Esophagus squamous epithelium (tissue), 5 donors: ENCODE data around the gene ADAMTSL3. TPM values are rescaled to one million over a fixed set of nuclear protein-coding genes. Genes with fewer than 3 reads are reported as not detected.

ENCODE experiments used
- DNase-seq: peaks from one replicate; lab custom pipeline; 2025; lab: John Stamatoyannopoulos, UW
- H3K27ac ChIP-seq, 4 donors: fragments of 200-600 bp; sonication (generic); one replicate each; pipeline ENCODE4 v1.5.1; 2016 to 2019; ENCODE audit warnings: mild to moderate bottlenecking in 1 of 4
- H3K27me3 ChIP-seq, 4 donors: fragments of 200-600 bp; sonication (generic); 1 replicate in 3 of 4; 2 replicates in 1 of 4; pipeline versions ENCODE4 v1.5.1 to v1.6.0; 2017 to 2021; ENCODE audit warnings: antibody characterized with exemption in 1 of 4
- H3K36me3 ChIP-seq, 3 donors: fragments of 200-600 bp; sonication (generic); one replicate each; pipeline ENCODE4 v1.5.1; 2016 to 2019
- H3K4me1 ChIP-seq, 3 donors: fragments of 200-600 bp; sonication (generic); one replicate each; pipeline ENCODE4 v1.5.1; 2017 to 2019
- H3K4me3 ChIP-seq, 4 donors: fragments of 200-600 bp; sonication (generic); 1 replicate in 3 of 4; 2 replicates in 1 of 4; pipeline ENCODE4 v1.5.1; 2016 to 2019; ENCODE audit warnings: mild to moderate bottlenecking in 2 of 4, moderate library complexity in 1 of 4
- H3K9me3 ChIP-seq, 3 donors: fragments of 200-600 bp; sonication (generic); one replicate each; pipeline ENCODE4 v1.5.1; 2016 to 2019
- CTCF ChIP-seq, 6 experiments: fragments of 450-650 bp in 4 of 6; fragments of 200-600 bp in 2 of 6; sonication (generic) in 2 of 6; IDR thresholded peaks; one replicate each; pipeline ENCODE4 v1.5.1; 2016 to 2019; ENCODE audit warnings: antibody characterized with exemption in 6 of 6, mild to moderate bottlenecking in 4 of 6, moderate library complexity in 4 of 6
- POLR2A ChIP-seq, 4 donors: fragments of 450-650 bp; IDR thresholded peaks; one replicate each; pipeline ENCODE4 v1.6.1; 2017; ENCODE audit warnings: antibody characterized with exemption in 4 of 4, mild to moderate bottlenecking in 4 of 4, moderate library complexity in 3 of 4
- WGBS, 2 donors: methylation state at CpG; one replicate each; pipeline ENCODE4 v1.1.5; 2018; 5-methylcytosine and 5-hydroxymethylcytosine counted together
- intact Hi-C: fragments of 100-400 bp; cut with DNase I; formaldehyde crosslinking; loops from one replicate; pipeline ENCODE4 v1.15.0; 2022
- total RNA-seq, 4 donors: library from RNA; depleted of rRNA; stranded (reverse); fragments of >200 nt; gene quantifications; one replicate each; pipeline ENCODE4 v1.1.0, GENCODE V29; 2016
- donor health status: DM: yes; HTN: yes; CAD: no.

ADAMTSL3 gene
- total RNA-seq, 4 donors from 2014 or later = 0.11 to 3.2 (median 0.79) TPM

- Histone ChIP-seq H3K4me1 (no peaks in the 10 kb centered on the region), H3K4me3 (no peak overlapping the region), H3K27me3 (no peaks in the 10 kb centered on the region), H3K36me3 (no peaks in the 10 kb centered on the region), H3K27ac (peak overlapping the region in 1 of 4 donors; percentile 25), H3K9me3 (no peaks in the 10 kb centered on the region)
- no peak for DNase-seq
- WGBS, 2 donors = 61 to 73% methylated on average over 4 to 5 of the region's 5 CpGs
- intact Hi-C loops = no loop called here
- TF ChIP-seq CTCF (IDR thresholded peaks at IDR 0.05) (no peak), POLR2A (IDR thresholded peaks at IDR 0.05) (no peak)
Observed at GRCh38 chr15:83905556-83906273, 251.8 kb downstream of the ADAMTSL3 start.

- no peaks in the 10 kb centered on the region for H3K36me3 ChIP-seq
- no peaks in the 10 kb centered on the region for H3K4me1 ChIP-seq
- no peak overlapping the region for H3K4me3 ChIP-seq
- TF ChIP-seq POLR2A (IDR thresholded peaks at IDR 0.05) (no peak), CTCF (IDR thresholded peaks at IDR 0.05) (no peak)
- no peak overlapping the region for H3K27ac ChIP-seq
- no peaks in the 10 kb centered on the region for H3K9me3 ChIP-seq
- H3K27me3 ChIP-seq = no peaks in the 10 kb centered on the region
- intact Hi-C loops = no loop called here
- DNase-seq = no peak
- 60 to 66% methylated on average over 3 of the region's 3 CpGs for WGBS, 2 donors
Observed at GRCh38 chr15:83911345-83911744, 257.4 kb downstream of the ADAMTSL3 start.

GRCh38 chr15:83912343-83912742 is 258.4 kb downstream of the ADAMTSL3 start:
- intact Hi-C loops = no loop called here
- no peaks in the 10 kb centered on the region for H3K27me3 ChIP-seq
- no peaks in the 10 kb centered on the region for H3K4me1 ChIP-seq
- WGBS, 2 donors = 63 to 66% methylated on average over 2 of the region's 2 CpGs
- H3K36me3 ChIP-seq = no peaks in the 10 kb centered on the region
- H3K9me3 ChIP-seq = no peaks in the 10 kb centered on the region
- DNase-seq = no peak
- no peak overlapping the region for H3K27ac ChIP-seq
- no peak for TF ChIP-seq POLR2A (IDR thresholded peaks at IDR 0.05)
- TF ChIP-seq CTCF (IDR thresholded peaks at IDR 0.05) = no peak
- no peak overlapping the region for H3K4me3 ChIP-seq

- Histone ChIP-seq H3K4me3 (no peak overlapping the region), H3K36me3 (no peaks in the 10 kb centered on the region), H3K27me3 (no peaks in the 10 kb centered on the region), H3K27ac (no peak overlapping the region), H3K9me3 (no peaks in the 10 kb centered on the region), H3K4me1 (no peaks in the 10 kb centered on the region)
- no peak for TF ChIP-seq CTCF (IDR thresholded peaks at IDR 0.05)
- no peak for TF ChIP-seq POLR2A (IDR thresholded peaks at IDR 0.05)
- intact Hi-C loops = no loop called here
- 79 to 97% methylated on average over 6 to 13 of the region's 14 CpGs for WGBS, 2 donors
- DNase-seq = no peak
Observed at GRCh38 chr15:83913034-83913632, 259.2 kb downstream of the ADAMTSL3 start.

- intact Hi-C loops = no loop called here
- no peak overlapping the region for H3K27ac ChIP-seq
- no peak overlapping the region for H3K4me3 ChIP-seq
- TF ChIP-seq CTCF (IDR thresholded peaks at IDR 0.05) (no peak), POLR2A (IDR thresholded peaks at IDR 0.05) (no peak)
- no peaks in the 10 kb centered on the region for H3K4me1 ChIP-seq
- H3K9me3 ChIP-seq = no peaks in the 10 kb centered on the region
- 71 to 86% methylated on average over 1 of the region's 1 CpG for WGBS, 2 donors
- H3K36me3 ChIP-seq = no peaks in the 10 kb centered on the region
- DNase-seq = no peak
- no peaks in the 10 kb centered on the region for H3K27me3 ChIP-seq
Observed at GRCh38 chr15:83914906-83915305, 261.0 kb downstream of the ADAMTSL3 start.
